Choroid plexus epithelial cell (primary cell): ENCODE measurements around the gene CA9.

Experiments
- DNase-seq: peaks from one replicate; pipeline ENCODE4 v3.0.0-alpha.2; 2010; ENCODE audit warnings: low read depth
- H3K4me3 ChIP-seq: 2 replicates; pipeline ENCODE4 v1.5.1; 2011; ENCODE audit warnings: low read depth, mild to moderate bottlenecking, control low read depth, low read length, moderate library complexity
- CTCF ChIP-seq: conservative IDR thresholded peaks from 2 replicates; pipeline ENCODE4 v1.5.1; 2011; ENCODE audit warnings: low read depth, mild to moderate bottlenecking, control low read depth, inconsistent platforms, low read length, moderate library complexity

Gene CA9

GRCh38 chr9:35680331-35681105 is 6.8 kb downstream of the CA9 start:
- H3K4me3 ChIP-seq, result no peak overlapping the region
- DNase-seq, result peak; percentile 43
- no peak for TF ChIP-seq CTCF

- TF ChIP-seq CTCF, result no peak
- DNase-seq, result no peak
- H3K4me3 ChIP-seq, result no peak overlapping the region
Observed at GRCh38 chr9:35681341-35682002, 7.7 kb downstream of the CA9 start.

- no peak for DNase-seq
- H3K4me3 ChIP-seq, result no peak overlapping the region
- TF ChIP-seq CTCF, result no peak
Observed at GRCh38 chr9:35682051-35682450, 8.3 kb downstream of the CA9 start.

- no peak overlapping the region for H3K4me3 ChIP-seq
- DNase-seq, result no peak
- no peak for TF ChIP-seq CTCF
Observed at GRCh38 chr9:35682520-35683315, 9.0 kb downstream of the CA9 start.

GRCh38 chr9:35683323-35683722 is 9.6 kb downstream of the CA9 start:
- no peak overlapping the region for H3K4me3 ChIP-seq
- no peak for TF ChIP-seq CTCF
- DNase-seq, result no peak

GRCh38 chr9:35684921-35685320 is 11.2 kb downstream of the CA9 start:
- H3K4me3 ChIP-seq, result no peak overlapping the region
- TF ChIP-seq CTCF, result no peak
- DNase-seq, result no peak
